NCI-H82 treated with DMSO at 0.1 percent for 48 hours (cell line): ENCODE results near the gene BFAR.
"Not testable (repeated sequence)": the region's sequence is repeated elsewhere in the genome, so short reads cannot be mapped to it uniquely, and the experiment has no call there.

Experiments used
- DNase-seq: peaks from one replicate; lab custom pipeline; 2025; ENCODE audit not compliant: unreplicated experiment; lab: John Stamatoyannopoulos, UW

Gene BFAR, protein sequence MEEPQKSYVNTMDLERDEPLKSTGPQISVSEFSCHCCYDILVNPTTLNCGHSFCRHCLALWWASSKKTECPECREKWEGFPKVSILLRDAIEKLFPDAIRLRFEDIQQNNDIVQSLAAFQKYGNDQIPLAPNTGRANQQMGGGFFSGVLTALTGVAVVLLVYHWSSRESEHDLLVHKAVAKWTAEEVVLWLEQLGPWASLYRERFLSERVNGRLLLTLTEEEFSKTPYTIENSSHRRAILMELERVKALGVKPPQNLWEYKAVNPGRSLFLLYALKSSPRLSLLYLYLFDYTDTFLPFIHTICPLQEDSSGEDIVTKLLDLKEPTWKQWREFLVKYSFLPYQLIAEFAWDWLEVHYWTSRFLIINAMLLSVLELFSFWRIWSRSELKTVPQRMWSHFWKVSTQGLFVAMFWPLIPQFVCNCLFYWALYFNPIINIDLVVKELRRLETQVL

GRCh38 chr16:14632693-14633569, at the start of gene BFAR:
BFAR (plus strand) TSS chr16:14632951; CDS start chr16:14644347, 11,396 bp downstream.
- DNase-seq, result peak; percentile 87

DNA sequence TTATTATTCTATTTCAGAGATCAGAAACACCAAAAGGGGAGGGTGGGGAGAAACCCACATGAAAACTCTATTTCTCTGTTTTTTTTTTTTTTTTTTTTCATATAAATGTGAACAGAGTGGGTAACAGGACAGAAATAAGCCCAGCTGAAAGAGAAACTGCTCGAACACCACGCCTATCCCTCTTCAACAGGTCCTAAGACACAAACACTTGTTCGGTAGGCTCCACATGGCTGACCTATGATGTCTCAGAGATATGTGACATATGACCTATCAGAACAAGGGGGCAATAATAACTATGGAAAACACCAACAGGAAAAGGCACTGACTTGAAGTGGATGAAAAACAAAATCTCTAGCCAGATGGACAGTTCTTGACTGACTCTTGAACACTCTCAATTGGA, 47.5 kb upstream of the BFAR start:
- no peak for DNase-seq

- DNase-seq, result no peak
These were observed 46.0 kb upstream of the BFAR start for GRCh38 chr16:14586637-14587305.

- no peak for DNase-seq
These were observed 32.6 kb upstream of the BFAR start for GRCh38 chr16:14600164-14600563.

DNA sequence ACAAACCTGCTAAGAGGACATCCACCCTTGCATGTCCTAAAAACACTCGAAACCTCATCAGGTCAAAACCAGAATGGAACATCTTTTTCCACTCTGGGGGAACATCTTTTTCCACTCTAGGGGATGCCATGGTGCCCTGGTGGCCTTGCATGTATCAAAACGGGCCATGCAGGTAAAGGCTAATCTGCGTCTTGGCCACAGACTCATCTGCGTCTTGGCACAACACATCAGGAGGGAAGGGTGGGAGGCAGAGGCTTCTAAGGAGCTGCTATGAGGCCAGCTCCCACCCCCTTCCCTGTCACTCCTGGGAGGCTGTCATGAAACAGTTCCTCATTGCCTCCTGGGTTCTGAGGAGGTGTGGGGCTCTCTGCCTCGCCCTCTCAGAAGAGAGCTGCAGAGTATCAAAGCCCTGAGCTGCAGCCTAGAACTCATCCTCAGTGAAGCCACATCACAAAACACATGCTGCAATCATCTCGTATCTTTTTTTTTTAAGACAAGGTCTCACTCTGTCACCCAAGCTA, 30.2 kb upstream of the BFAR start:
- DNase-seq, result no peak

DNA sequence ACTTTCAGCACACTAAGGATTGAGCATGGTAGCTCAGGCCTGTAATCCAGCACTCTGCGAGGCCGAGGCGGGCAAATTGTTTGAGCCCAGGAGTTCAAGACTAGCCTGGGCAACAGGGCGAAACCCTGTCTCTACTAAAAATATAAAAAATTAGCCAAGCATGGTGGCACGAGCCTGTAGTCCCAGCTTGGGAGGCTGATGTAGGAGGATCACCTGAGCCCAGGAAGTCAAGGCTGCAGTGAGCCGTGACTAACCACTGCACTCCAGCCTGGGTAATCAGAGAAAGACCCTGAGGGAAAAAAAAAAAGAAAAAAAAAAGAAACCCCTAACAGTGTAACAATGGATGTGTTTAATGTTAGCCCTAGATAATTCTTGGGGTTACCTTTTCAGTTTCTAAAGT, 26.6 kb upstream of the BFAR start:
- DNase-seq, result no peak

- no peak for DNase-seq
These were observed 24.6 kb upstream of the BFAR start for GRCh38 chr16:14608111-14608566.

DNA sequence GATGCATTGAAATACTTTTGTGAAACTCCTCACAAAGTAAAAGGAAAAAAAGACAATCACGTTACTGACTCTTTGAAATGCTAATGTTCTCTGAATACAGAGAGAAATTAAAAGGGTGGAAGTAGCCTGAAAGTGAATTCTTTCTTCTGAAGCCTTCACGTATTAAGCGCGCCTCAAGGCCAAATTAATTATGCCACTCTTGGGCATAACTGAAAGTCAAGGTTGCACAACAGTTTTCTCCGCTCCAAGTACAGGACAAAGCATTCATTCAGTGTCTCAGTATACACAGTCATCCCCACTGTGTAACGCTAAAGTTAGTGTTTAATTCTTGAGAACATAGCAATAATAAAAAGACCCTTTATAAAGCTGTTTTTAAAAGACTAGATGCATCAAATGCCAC, 24.1 kb upstream of the BFAR start:
- no peak for DNase-seq

DNA sequence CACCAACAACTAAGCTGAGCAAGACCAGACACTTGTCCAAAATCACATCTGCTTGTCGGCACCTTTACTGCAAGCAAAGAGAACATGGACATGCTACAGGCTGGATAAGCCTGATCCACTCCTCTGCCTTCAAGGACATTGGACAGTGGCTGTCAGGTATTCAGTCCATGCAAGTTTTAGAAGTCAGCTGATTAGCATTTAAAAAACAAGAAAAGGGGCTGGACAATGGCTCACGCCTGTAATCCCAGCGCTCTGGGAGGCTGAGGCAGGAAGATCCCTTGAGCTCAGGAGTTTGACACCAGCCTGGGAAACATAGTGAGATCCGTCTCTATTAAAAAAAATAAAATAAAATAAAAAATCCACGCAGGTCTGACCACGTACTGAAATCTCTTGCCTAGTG, 23.0 kb upstream of the BFAR start:
- no peak for DNase-seq

- no peak for DNase-seq
These were observed 21.1 kb upstream of the BFAR start for GRCh38 chr16:14611660-14612059.

DNA sequence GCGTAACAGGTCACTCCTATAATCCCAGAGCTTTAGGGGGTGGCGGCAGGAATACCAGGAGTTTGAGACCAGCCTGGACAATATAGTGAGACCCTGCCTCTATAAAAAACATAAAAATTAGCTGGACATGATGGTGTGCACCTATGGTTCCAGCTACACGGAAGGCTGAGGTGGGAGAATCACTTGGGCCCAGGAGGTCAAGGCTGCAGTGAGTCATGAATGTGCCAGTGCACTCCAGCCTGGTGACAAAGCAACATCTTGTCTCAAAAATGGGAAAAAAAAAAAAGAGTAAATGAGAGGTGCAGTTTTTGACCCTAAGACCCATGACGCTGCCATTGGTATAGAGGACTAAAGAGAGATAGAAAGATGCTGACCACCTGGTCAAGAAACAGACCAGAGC, 18.8 kb upstream of the BFAR start:
- DNase-seq, result no peak

DNA sequence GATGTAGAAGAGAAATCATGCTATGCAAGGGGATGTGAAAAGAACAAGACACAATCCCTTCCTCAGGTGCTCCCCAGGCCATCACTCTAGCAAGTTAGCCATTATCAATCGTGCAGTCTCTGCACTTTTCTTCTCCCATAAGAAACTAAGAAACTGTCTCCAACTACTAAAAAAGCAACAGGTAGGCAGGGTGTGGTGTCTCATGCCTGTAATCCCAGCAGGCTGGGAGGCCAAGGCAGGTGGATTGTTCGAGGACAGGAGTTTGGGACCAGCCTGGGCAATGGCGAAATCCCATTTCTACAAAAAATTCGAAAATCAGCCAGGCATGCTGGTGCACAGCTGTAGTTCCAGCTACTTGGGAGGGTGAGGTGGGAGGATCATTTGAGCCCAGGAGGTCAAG, 16.5 kb upstream of the BFAR start:
- DNase-seq, result no peak

DNA sequence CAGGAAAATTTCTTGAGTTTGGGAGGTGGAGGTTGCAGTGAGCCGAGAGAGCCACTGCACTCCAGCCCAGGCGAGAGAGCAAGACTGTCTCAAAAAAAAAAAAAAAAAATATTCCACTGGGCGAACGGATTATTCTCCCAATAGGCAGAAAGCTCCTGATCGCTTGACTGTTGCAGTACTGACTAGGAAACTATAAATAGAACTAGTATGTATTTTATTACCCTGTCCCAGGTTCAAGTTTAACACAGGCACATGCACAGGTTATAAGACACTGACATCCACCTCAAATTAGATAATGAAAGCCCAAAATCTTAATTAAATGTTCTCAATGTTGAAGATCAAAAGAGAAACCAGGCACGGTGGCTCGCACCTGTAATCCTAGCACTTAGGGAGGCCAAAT, 14.2 kb upstream of the BFAR start:
- DNase-seq, result no peak

DNA sequence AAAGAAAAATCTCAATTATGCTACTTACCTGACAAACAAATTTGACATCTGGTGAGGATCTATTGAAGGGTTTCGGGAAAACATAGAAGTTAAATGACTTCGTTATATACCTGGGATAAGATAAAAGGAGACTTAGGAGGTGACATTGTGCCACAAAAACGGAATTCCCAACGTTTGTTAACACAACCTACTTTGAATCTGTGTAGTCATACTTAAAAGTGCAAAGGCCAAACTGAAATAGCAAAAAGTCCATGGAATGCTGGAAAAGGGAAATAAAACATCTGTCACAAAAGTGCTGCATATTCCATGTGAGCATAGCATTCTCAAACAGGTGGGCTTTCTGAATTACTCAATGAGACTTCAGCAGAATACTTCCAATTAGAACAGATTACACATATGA, 5.7 kb upstream of the BFAR start:
- no peak for DNase-seq

GRCh38 chr16:14628806-14629611, 3.7 kb upstream of the BFAR start:
- no peak for DNase-seq

DNA sequence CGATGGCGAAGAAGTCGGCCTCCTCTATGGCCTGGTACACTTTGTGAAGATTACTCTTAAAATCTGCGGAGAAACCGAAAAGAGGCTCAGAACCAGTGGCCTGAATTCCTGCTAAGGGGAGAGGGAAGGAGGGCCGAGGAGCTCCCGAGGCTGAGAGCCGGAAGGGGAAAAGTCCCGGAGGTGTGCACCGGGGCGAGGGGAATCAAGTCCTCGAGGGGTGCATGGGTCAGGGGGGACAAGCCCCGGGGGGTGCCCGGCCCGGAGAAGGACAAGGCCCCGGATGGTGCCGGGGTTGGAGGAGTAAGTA, 3.2 kb upstream of the BFAR start:
- DNase-seq, result no peak

DNA sequence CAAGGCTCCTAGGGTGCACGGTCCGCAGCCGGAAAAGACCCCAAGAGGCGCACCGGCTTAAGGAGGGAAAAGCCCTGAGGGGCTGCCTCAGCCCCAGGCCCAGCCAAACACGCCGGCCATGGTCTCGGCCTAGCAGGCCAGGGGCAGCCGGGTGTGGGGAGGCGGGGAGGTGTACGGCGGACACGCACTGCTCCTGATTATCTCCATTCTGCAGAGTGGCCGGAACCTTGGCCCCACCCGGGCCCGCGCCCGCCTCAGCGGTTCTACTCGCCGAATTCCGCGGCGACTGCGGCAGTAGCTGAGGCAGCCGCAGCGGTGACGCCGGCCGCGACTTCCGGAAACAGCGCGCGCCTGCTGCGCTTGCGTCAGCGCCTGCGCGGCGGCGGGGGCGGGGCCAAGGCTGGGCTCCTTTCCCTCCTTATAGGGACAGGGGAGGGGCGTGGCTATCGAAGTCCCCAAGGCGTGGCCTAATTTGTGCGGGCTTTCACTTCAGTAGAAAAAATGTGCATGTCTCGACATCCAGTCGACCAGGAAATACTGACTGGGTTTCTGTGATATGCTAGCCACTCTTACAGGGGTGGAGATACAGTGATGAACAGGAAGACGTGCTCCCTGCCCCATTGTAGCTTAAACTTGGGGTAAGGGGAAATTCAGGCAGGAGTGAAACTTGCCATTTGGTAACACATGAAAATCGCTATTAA, 2.7 kb upstream of the BFAR start, which contains the start of gene PARN:
PARN (minus strand) TSS at position 342 of the 701 bp plus-strand sequence; CDS start at position 207, 135 bp downstream.
- peak; percentile 95 for DNase-seq

- DNase-seq, result not testable (repeated sequence)
These were observed 2.0 kb upstream of the BFAR start for GRCh38 chr16:14630620-14631330.

- DNase-seq, result no peak
These were observed 1.6 kb downstream of the BFAR start for GRCh38 chr16:14634389-14634725.
